GM12878 (cell line): ENCODE results near the gene BNC2. TPM values are rescaled to one million over a fixed set of nuclear protein-coding genes. Genes with fewer than 3 reads are reported as not detected.

ENCODE experiments used
- ATAC-seq: fragments of 200-7000 bp; cut with Tn5 transposase; 3 replicates; pipeline ENCODE4 v1.9.1; 2020; ENCODE audit warnings: mild to moderate bottlenecking, moderate library complexity
- BruUV-seq: library from RNA; stranded (reverse); fragments of 400-500 nt; replicated peaks from 2 replicates; lab custom pipeline; 2021; lab: Mats Ljungman, UMichigan
- CTCF ChIA-PET: fragments of 300-600 bp; sonication (Branson Sonifier 250); formaldehyde crosslinking; extraction: SDS; loops from one replicate; lab custom pipeline; 2021; ENCODE audit warnings: inconsistent platforms; lab: Yijun Ruan, JAX
- POLR2A ChIA-PET: fragments of 350-600 bp; formaldehyde crosslinking; extraction: SDS; loops from one replicate; lab custom pipeline; 2021; ENCODE audit warnings: inconsistent platforms; lab: Charles Lee
- RAD21 ChIA-PET: fragments of 300-600 bp; sonication (Branson Sonifier 250); formaldehyde crosslinking; loops from one replicate; lab custom pipeline; 2023; ENCODE audit warnings: antibody characterized with exemption; ENCODE audit not compliant: unreplicated experiment; lab: Charles Lee
- SMC1A ChIA-PET: fragments of 300-600 bp; sonication (Branson Sonifier 250); formaldehyde crosslinking; loops from one replicate; lab custom pipeline; 2023; ENCODE audit not compliant: unreplicated experiment, uncharacterized antibody; lab: Charles Lee
- DNase-seq: peaks from one replicate; pipeline ENCODE4 v3.0.0-alpha.2; 2011; ENCODE audit warnings: low read depth, low spot score
- FAIRE-seq: peaks from 3 replicates; lab custom pipeline; 2011; peaks lifted over from hg19 to GRCh38; lab: Jason Lieb, UNC
- H2AFZ ChIP-seq: 2 replicates; pipeline ENCODE4 v1.6.0; 2011; ENCODE audit warnings: low read depth, low read length, control low read depth; ENCODE audit not compliant: control insufficient read depth
- H3K27ac ChIP-seq: 2 replicates; pipeline ENCODE4 v1.5.1; 2011; ENCODE audit warnings: control low read depth; ENCODE audit not compliant: control insufficient read depth, insufficient read depth
- H3K27me3 ChIP-seq, 2 experiments: replicated peaks in 1 of 2; 2 replicates each; pipeline versions ENCODE4 v1.6.0 to v1.6.1; 2011; ENCODE audit warnings: low read length in 1 of 2; ENCODE audit not compliant: control insufficient read depth in 2 of 2, insufficient read depth in 2 of 2
- H3K36me3 ChIP-seq, 2 experiments: 2 replicates each; pipeline ENCODE4 v1.5.1; 2011; ENCODE audit warnings: low read length in 1 of 2; ENCODE audit not compliant: control insufficient read depth in 2 of 2, insufficient read depth in 2 of 2
- H3K4me1 ChIP-seq: 2 replicates; pipeline ENCODE4 v1.6.1; 2011; ENCODE audit warnings: mild to moderate bottlenecking, low read length, moderate library complexity, mixed read lengths; ENCODE audit not compliant: control insufficient read depth, insufficient read depth
- H3K4me2 ChIP-seq: 2 replicates; pipeline ENCODE4 v1.6.0; 2011; ENCODE audit warnings: control low read depth; ENCODE audit not compliant: control insufficient read depth, insufficient read depth
- H3K4me3 ChIP-seq: fragments of 200-600 bp; sonication (generic); 2 replicates; pipeline ENCODE4 v1.5.1; 2016
- H3K79me2 ChIP-seq: 2 replicates; pipeline ENCODE4 v1.6.0; 2011; ENCODE audit warnings: low read length; ENCODE audit not compliant: control insufficient read depth, insufficient read depth
- H3K9ac ChIP-seq: 2 replicates; pipeline ENCODE4 v1.8.0; 2011; ENCODE audit warnings: low read length, control low read depth, mixed read lengths; ENCODE audit not compliant: control insufficient read depth, insufficient read depth
- H3K9me3 ChIP-seq: replicated peaks from 3 replicates; pipeline ENCODE4 v1.5.1; 2011; ENCODE audit warnings: mild to moderate bottlenecking, low read length; ENCODE audit not compliant: control insufficient read depth, insufficient read depth
- H4K20me1 ChIP-seq: 2 replicates; pipeline ENCODE4 v1.6.0; 2011; ENCODE audit not compliant: control insufficient read depth, insufficient read depth
- ATF3 ChIP-seq: IDR thresholded peaks from 2 replicates; pipeline ENCODE4 v1.6.1; 2011; ENCODE audit warnings: low read depth, mild to moderate bottlenecking, low read length, moderate library complexity, borderline replicate concordance; ENCODE audit errors: extremely low read depth
- SKIL ChIP-seq: fragments of 450-650 bp; IDR thresholded peaks from 2 replicates; pipeline ENCODE4 v1.6.1; 2017; ENCODE audit warnings: mild to moderate bottlenecking, low read depth, inconsistent platforms; ENCODE audit not compliant: poor library complexity, severe bottlenecking
- SPI1 ChIP-seq: IDR thresholded peaks from 2 replicates; pipeline ENCODE4 v1.6.1; 2011; ENCODE audit warnings: low read depth, mild to moderate bottlenecking, low read length, moderate library complexity, borderline replicate concordance; ENCODE audit not compliant: insufficient read depth
- WGBS: methylation state at CpG from one replicate; pipeline ENCODE4 v1.1.6; 2016; ENCODE audit warnings: low lambda C conversion rate; ENCODE audit not compliant: insufficient replicate concordance, insufficient coverage; ENCODE audit errors: missing lambda C conversion rate; 5-methylcytosine and 5-hydroxymethylcytosine counted together
- in situ Hi-C: fragments of 300-500 bp; cut with MboI; formaldehyde crosslinking; loops from 9 replicates; pipeline ENCODE4 v1.14.3; 2018; ENCODE audit warnings: mixed read lengths
- intact Hi-C: fragments of 100-400 bp; cut with micrococcal nuclease; formaldehyde crosslinking; loops from one replicate; pipeline ENCODE4 v1.14.2; 2022; ENCODE audit not compliant: unreplicated experiment
- polyA plus RNA-seq, 11 experiments: library from polyadenylated mRNA; depleted of rRNA in 4 of 11; unstranded in 6 of 11; stranded (reverse) in 5 of 11; fragments of >200 nt; fragmentation: Nextera tagmentation in 4 of 11; fragmentation: Illumina TruSeq in 1 of 11; extraction: Ambion mirVana in 4 of 11; extraction: Trizol in 1 of 11; gene quantifications; 1 replicate in 1 of 11; 2 replicates in 10 of 11; pipeline versions ENCODE4 v1.2.1 to v1.2.3, GENCODE V29; 2011 to 2016; ENCODE audit warnings: inconsistent platforms in 2 of 11, missing spikeins in 2 of 11, low read depth in 1 of 11
- total RNA-seq, 4 experiments: library from RNA; depleted of rRNA in 3 of 4; stranded (reverse); fragments of >200 nt in 3 of 4; fragmentation: Illumina TruSeq in 1 of 4; extraction: Trizol in 1 of 4; gene quantifications; 2 replicates each; pipeline versions ENCODE4 v1.2.1 to v1.2.3, GENCODE V29; 2013 to 2021

BNC2 gene
- total and polyA plus RNA-seq, 10 of the 15 experiments (the other 5 are each of a cell fraction or from before 2014, with no cell fraction given): 0.05 to 14.5 (median 0.26) TPM

GRCh38 chr9:16427873-16428427, 442.5 kb downstream of the BNC2 start (continued):
- TF ChIP-seq SKIL: no peak

GRCh38 chr9:16426716-16427115, 443.8 kb downstream of the BNC2 start:
- POLR2A ChIA-PET: interaction anchor here (0.6 kb wide), 1 partner anchor 438 kb away, joined by 5 read pairs; no protein-coding TSS in a partner anchor
- no peaks in the 10 kb centered on the region for H3K9me3 ChIP-seq
- no peak overlapping the region for H2AFZ ChIP-seq
- H3K36me3 ChIP-seq: no peaks in the 10 kb centered on the region
- no peak overlapping the region for H3K9ac ChIP-seq
- no peaks in the 10 kb centered on the region for H3K4me1 ChIP-seq
- H3K4me2 ChIP-seq: no peak overlapping the region
- H3K4me3 ChIP-seq: no peak overlapping the region
- intact Hi-C loops: no loop called here
- RAD21 ChIA-PET: interaction anchor here (3.0 kb wide), 1 partner anchor 33 kb away, joined by 7 read pairs; no protein-coding TSS in a partner anchor
- no peak for DNase-seq
- CTCF ChIA-PET: interaction anchor here (1.1 to 1.4 kb wide), 2 partner anchors 11 to 17 kb away, joined by 3 to 5 read pairs; no protein-coding TSS in a partner anchor
- in situ Hi-C loops: no loop called here
- no peaks in the 10 kb centered on the region for H3K79me2 ChIP-seq
- no peaks in the 10 kb centered on the region for H3K27me3 ChIP-seq
- no peak for TF ChIP-seq SPI1
- no peak for TF ChIP-seq ATF3
- no TSS peak for BruUV-seq
- no peak for FAIRE-seq
- no peak overlapping the region for H3K27ac ChIP-seq
- H4K20me1 ChIP-seq: no peaks in the 10 kb centered on the region
- ATAC-seq: peak; percentile 48
- SMC1A ChIA-PET: interaction anchor here (1.0 to 1.4 kb wide), 4 partner anchors 24 to 69 kb away, joined by 3 to 4 read pairs (median 3); no protein-coding TSS in a partner anchor
- 0% methylated on average over 2 of the region's 2 CpGs for WGBS
